Raji (cell line): ENCODE measurements around the gene TIMD4.

Experiments
- POLR2A ChIP-seq: IDR thresholded peaks from 2 replicates; pipeline ENCODE4 v1.6.1; 2011; ENCODE audit warnings: low read depth, low read length, control low read depth; ENCODE audit not compliant: insufficient read depth

TIMD4 gene

GRCh38 chr5:156934450-156935211 lies 28.4 kb downstream of the TIMD4 start:
- TF ChIP-seq POLR2A: no peak

GRCh38 chr5:156929366-156929948 lies 33.6 kb downstream of the TIMD4 start:
- TF ChIP-seq POLR2A: no peak

- TF ChIP-seq POLR2A: no peak
Observed at GRCh38 chr5:156927545-156927944, 35.5 kb downstream of the TIMD4 start.

GRCh38 chr5:156922207-156922792 lies 40.7 kb downstream of the TIMD4 start:
- no peak for TF ChIP-seq POLR2A

- no peak for TF ChIP-seq POLR2A
Observed at GRCh38 chr5:156920861-156921431, 42.1 kb downstream of the TIMD4 start.

- no peak for TF ChIP-seq POLR2A
Observed at GRCh38 chr5:156920042-156920860, 42.8 kb downstream of the TIMD4 start.

GRCh38 chr5:156918311-156918845 lies 44.6 kb downstream of the TIMD4 start:
- TF ChIP-seq POLR2A: no peak

- no peak for TF ChIP-seq POLR2A
Observed at GRCh38 chr5:156914371-156914737, 48.7 kb downstream of the TIMD4 start.

- TF ChIP-seq POLR2A: no peak
Observed at GRCh38 chr5:156913719-156914370, 49.2 kb downstream of the TIMD4 start.

GRCh38 chr5:156913355-156913718 lies 49.7 kb downstream of the TIMD4 start:
- no peak for TF ChIP-seq POLR2A

GRCh38 chr5:156912869-156913268 lies 50.2 kb downstream of the TIMD4 start:
- TF ChIP-seq POLR2A: no peak

GRCh38 chr5:156909180-156909579 lies 53.8 kb downstream of the TIMD4 start:
- TF ChIP-seq POLR2A: no peak

- TF ChIP-seq POLR2A: no peak
Observed at GRCh38 chr5:156907667-156908066, 55.4 kb downstream of the TIMD4 start.

GRCh38 chr5:156906807-156907206 lies 56.2 kb downstream of the TIMD4 start:
- no peak for TF ChIP-seq POLR2A
